Measurements from ENCODE around the gene PLEKHA7. TPM values are rescaled to one million over a fixed set of nuclear protein-coding genes. Genes with fewer than 3 reads are reported as not detected.

The PLEKHA7 gene
- total RNA-seq, 1 donor from 2014 or later, result 77.1 TPM

- no peak overlapping the region for H3K4me3 Mint-ChIP-seq (ENCODE audit: low read depth)
- no peak for TF ChIP-seq CTCF (IDR thresholded peaks at IDR 0.05; ENCODE audit: unreplicated experiment)
- H3K27me3 Mint-ChIP-seq, result no peaks in the 10 kb centered on the region
- no peak for DNase-seq (ENCODE audit: low spot score, unreplicated experiment)
- peaks cover 16% of the 10 kb centered on the region for H3K4me1 Mint-ChIP-seq (ENCODE audit: low read depth)
- H3K27ac Mint-ChIP-seq, result peak overlapping the region; percentile 56
- H3K36me3 Mint-ChIP-seq (ENCODE audit: insufficient read depth), result no peaks in the 10 kb centered on the region
- H3K9me3 Mint-ChIP-seq (ENCODE audit: low read depth), result no peaks in the 10 kb centered on the region
These were observed 77.6 kb downstream of the PLEKHA7 start for GRCh38 chr11:16936643-16937042.

- no peaks in the 10 kb centered on the region for H3K27me3 Mint-ChIP-seq
- no peaks in the 10 kb centered on the region for H3K9me3 Mint-ChIP-seq (ENCODE audit: low read depth)
- H3K27ac Mint-ChIP-seq, result peak overlapping the region; percentile 86
- peaks cover 16% of the 10 kb centered on the region for H3K4me1 Mint-ChIP-seq (ENCODE audit: low read depth)
- no peak overlapping the region for H3K4me3 Mint-ChIP-seq (ENCODE audit: low read depth)
- no peak for DNase-seq (ENCODE audit: low spot score, unreplicated experiment)
- TF ChIP-seq CTCF (IDR thresholded peaks at IDR 0.05; ENCODE audit: unreplicated experiment), result peak; percentile 74
- no peaks in the 10 kb centered on the region for H3K36me3 Mint-ChIP-seq (ENCODE audit: insufficient read depth)
These were observed 78.5 kb downstream of the PLEKHA7 start for GRCh38 chr11:16935518-16936302.

GRCh38 chr11:16933756-16934603 lies 80.2 kb downstream of the PLEKHA7 start:
- no peaks in the 10 kb centered on the region for H3K27me3 Mint-ChIP-seq
- H3K4me3 Mint-ChIP-seq (ENCODE audit: low read depth), result no peak overlapping the region
- no peaks in the 10 kb centered on the region for H3K9me3 Mint-ChIP-seq (ENCODE audit: low read depth)
- peaks cover 14% of the 10 kb centered on the region for H3K4me1 Mint-ChIP-seq (ENCODE audit: low read depth)
- no peak for TF ChIP-seq CTCF (IDR thresholded peaks at IDR 0.05; ENCODE audit: unreplicated experiment)
- no peak for DNase-seq (ENCODE audit: low spot score, unreplicated experiment)
- H3K36me3 Mint-ChIP-seq (ENCODE audit: insufficient read depth), result no peaks in the 10 kb centered on the region
- no peak overlapping the region for H3K27ac Mint-ChIP-seq

GRCh38 chr11:16933291-16933690 lies 80.9 kb downstream of the PLEKHA7 start:
- peaks cover 14% of the 10 kb centered on the region for H3K4me1 Mint-ChIP-seq (ENCODE audit: low read depth)
- peak overlapping the region; percentile 54 for H3K27ac Mint-ChIP-seq
- no peak for TF ChIP-seq CTCF (IDR thresholded peaks at IDR 0.05; ENCODE audit: unreplicated experiment)
- DNase-seq (ENCODE audit: low spot score, unreplicated experiment), result no peak
- H3K4me3 Mint-ChIP-seq (ENCODE audit: low read depth), result no peak overlapping the region
- no peaks in the 10 kb centered on the region for H3K9me3 Mint-ChIP-seq (ENCODE audit: low read depth)
- no peaks in the 10 kb centered on the region for H3K36me3 Mint-ChIP-seq (ENCODE audit: insufficient read depth)
- H3K27me3 Mint-ChIP-seq, result no peaks in the 10 kb centered on the region

GRCh38 chr11:16928044-16928443 lies 86.2 kb downstream of the PLEKHA7 start:
- Mint-ChIP-seq H3K4me1 (ENCODE audit: low read depth) (peaks cover 28% of the 10 kb centered on the region), H3K27me3 (peaks cover 4% of the 10 kb centered on the region)

More at GRCh38 chr11:16928044-16928443, 86.2 kb downstream of the PLEKHA7 start:
- Mint-ChIP-seq H3K36me3 (ENCODE audit: insufficient read depth) (no peaks in the 10 kb centered on the region), H3K9me3 (ENCODE audit: low read depth) (no peaks in the 10 kb centered on the region), H3K27ac (no peak overlapping the region), H3K4me3 (ENCODE audit: low read depth) (no peak overlapping the region)
- TF ChIP-seq CTCF (IDR thresholded peaks at IDR 0.05; ENCODE audit: unreplicated experiment), result no peak
- DNase-seq (ENCODE audit: low spot score, unreplicated experiment), result no peak
